Stomach (tissue), 4 donors: ENCODE results near the gene POU3F1.

Source experiments
- EP300 ChIP-seq: sonication (generic); formaldehyde crosslinking; IDR thresholded peaks from one replicate; pipeline ENCODE4 v1.6.1; 2017; ENCODE audit warnings: antibody characterized with exemption
- POLR2A ChIP-seq, 4 donors: fragments of 450-650 bp; IDR thresholded peaks; one replicate each; pipeline ENCODE4 v1.6.1; 2016; ENCODE audit warnings: antibody characterized with exemption in 4 of 4, control low read depth in 2 of 4, mild to moderate bottlenecking in 1 of 4, moderate library complexity in 1 of 4

GRCh38 chr1:38072858-38073257 is 26.3 kb upstream of the POU3F1 start:
- no peak for TF ChIP-seq POLR2A (IDR thresholded peaks at IDR 0.05)
- TF ChIP-seq EP300 = no peak
